A673 (cell line): ENCODE results near the gene TTLL5.

Experiments used
- EZH2 ChIP-seq: fragments of 200-600 bp; sonication (generic); IDR thresholded peaks from 2 replicates; pipeline ENCODE4 v1.6.1; 2017; ENCODE audit warnings: borderline replicate concordance, low read depth, mild to moderate bottlenecking, mixed read lengths, antibody characterized with exemption, low read length; ENCODE audit not compliant: poor library complexity, severe bottlenecking
- TF ChIP-seq, protein P1 (sequence below): fragments of 300-800, 200-600 bp; sonication (generic); conservative IDR thresholded peaks from 2 replicates; pipeline ENCODE4 v1.5.1; 2017; ENCODE audit warnings: low read depth, mild to moderate bottlenecking, antibody characterized with exemption, low read length, moderate library complexity, mixed read lengths

DNA sequence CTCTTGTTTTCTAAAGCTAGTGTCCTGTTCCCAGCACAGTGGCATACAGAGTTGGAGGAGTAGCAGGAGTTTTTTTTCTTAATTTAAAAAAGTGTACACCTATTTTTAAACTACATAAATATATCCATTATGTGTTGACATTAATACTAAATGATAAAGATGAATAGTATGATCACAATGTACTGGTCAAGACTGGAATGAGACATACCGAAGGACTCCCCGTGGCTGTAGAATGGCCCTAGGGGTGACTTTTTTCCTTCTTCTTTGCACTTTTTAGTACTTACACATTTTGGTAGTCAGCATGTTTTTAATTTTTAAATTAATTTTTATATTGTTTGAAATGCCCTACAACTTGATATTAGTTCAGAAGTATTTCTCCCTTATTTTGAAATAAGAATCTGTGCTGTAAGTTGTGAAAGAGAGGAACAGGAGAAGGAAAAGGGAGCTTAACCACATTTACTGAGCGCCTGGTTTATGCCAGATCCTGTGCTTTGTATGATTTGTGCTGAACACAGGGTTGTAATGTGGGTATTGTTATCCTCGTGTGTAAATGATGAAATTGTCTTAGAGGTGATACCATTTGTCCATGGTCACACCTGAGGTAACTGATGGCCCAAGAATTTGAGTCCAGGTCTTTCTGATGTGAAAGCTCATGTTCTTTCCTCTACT lies 184.2 kb downstream of the TTLL5 start:
- TF ChIP-seq, protein P1, sequence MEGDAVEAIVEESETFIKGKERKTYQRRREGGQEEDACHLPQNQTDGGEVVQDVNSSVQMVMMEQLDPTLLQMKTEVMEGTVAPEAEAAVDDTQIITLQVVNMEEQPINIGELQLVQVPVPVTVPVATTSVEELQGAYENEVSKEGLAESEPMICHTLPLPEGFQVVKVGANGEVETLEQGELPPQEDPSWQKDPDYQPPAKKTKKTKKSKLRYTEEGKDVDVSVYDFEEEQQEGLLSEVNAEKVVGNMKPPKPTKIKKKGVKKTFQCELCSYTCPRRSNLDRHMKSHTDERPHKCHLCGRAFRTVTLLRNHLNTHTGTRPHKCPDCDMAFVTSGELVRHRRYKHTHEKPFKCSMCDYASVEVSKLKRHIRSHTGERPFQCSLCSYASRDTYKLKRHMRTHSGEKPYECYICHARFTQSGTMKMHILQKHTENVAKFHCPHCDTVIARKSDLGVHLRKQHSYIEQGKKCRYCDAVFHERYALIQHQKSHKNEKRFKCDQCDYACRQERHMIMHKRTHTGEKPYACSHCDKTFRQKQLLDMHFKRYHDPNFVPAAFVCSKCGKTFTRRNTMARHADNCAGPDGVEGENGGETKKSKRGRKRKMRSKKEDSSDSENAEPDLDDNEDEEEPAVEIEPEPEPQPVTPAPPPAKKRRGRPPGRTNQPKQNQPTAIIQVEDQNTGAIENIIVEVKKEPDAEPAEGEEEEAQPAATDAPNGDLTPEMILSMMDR, result no peak
- no peak for TF ChIP-seq EZH2
